K562 (cell line): ENCODE measurements around the gene NET1. TPM values are rescaled to one million over a fixed set of nuclear protein-coding genes. Genes with fewer than 3 reads are reported as not detected.

Experiments
- EZH2 ChIP-seq: IDR thresholded peaks from 2 replicates; pipeline ENCODE4 v1.6.1; 2012; ENCODE audit warnings: low read depth, mild to moderate bottlenecking, inconsistent platforms, low read length, borderline replicate concordance
- NBN ChIP-seq: fragments of 450-650 bp; IDR thresholded peaks from 2 replicates; pipeline ENCODE4 v1.6.1; 2016; ENCODE audit warnings: low read depth, mild to moderate bottlenecking
- ZNF140 ChIP-seq: fragments of 250-450 bp; sonication (Bioruptor Pico); IDR thresholded peaks from 2 replicates; pipeline ENCODE4 v1.8.0; 2021; ENCODE audit warnings: moderate library complexity, mild to moderate bottlenecking, inconsistent platforms
- polyA plus RNA-seq, 8 experiments: library from polyadenylated mRNA; depleted of rRNA in 4 of 8; stranded (reverse) in 5 of 8; unstranded in 3 of 8; fragments of >200 nt; fragmentation: Nextera tagmentation in 2 of 8; fragmentation: Illumina TruSeq in 1 of 8; extraction: Ambion mirVana in 2 of 8; extraction: Trizol in 1 of 8; gene quantifications; 2 replicates each; pipeline versions ENCODE4 v1.2.1 to v1.2.3, GENCODE V29; 2011 to 2014; ENCODE audit warnings: inconsistent platforms in 1 of 8, missing spikeins in 1 of 8
- total RNA-seq, 7 experiments: library from RNA; depleted of rRNA in 6 of 7; stranded (reverse); fragments of >200 nt in 6 of 7; fragmentation: Illumina TruSeq in 2 of 7; extraction: Trizol in 2 of 7; gene quantifications; 2 replicates each; pipeline versions ENCODE4 v1.2.1 to v1.2.3, GENCODE V29; 2011 to 2021; ENCODE audit warnings: low replicate concordance in 1 of 7
- TF ChIP-seq, protein P1 (sequence below), 2 experiments: IDR thresholded peaks; 2 replicates each; pipeline ENCODE4 v1.6.1; 2012; ENCODE audit warnings: improper control_type of control experiment in 2 of 2, low read depth in 2 of 2, low read length in 2 of 2, borderline replicate concordance in 1 of 2
- TF ChIP-seq, protein P2 (sequence below): sonication (generic); formaldehyde crosslinking; IDR thresholded peaks from 2 replicates; pipeline ENCODE4 v1.8.0; 2023; ENCODE audit warnings: mild to moderate bottlenecking, missing genetic modification reagents
- TF ChIP-seq, protein P3 (sequence below), 2 experiments: fragments of 450-650 bp in 1 of 2; IDR thresholded peaks; 2 replicates each; pipeline ENCODE4 v1.6.1; 2011 to 2017; ENCODE audit warnings: low read depth in 2 of 2, antibody characterized with exemption in 1 of 2, borderline replicate concordance in 1 of 2, low read length in 1 of 2, mild to moderate bottlenecking in 1 of 2, mixed read lengths in 1 of 2; ENCODE audit not compliant: control insufficient read depth in 1 of 2
- TF ChIP-seq, protein P4 (sequence below): IDR thresholded peaks from 3 replicates; pipeline ENCODE4 v1.6.1; 2011; ENCODE audit warnings: borderline replicate concordance, mild to moderate bottlenecking, moderate library complexity; ENCODE audit not compliant: insufficient read length; ENCODE audit errors: extremely low read depth
- TF ChIP-seq, protein P5 (sequence below), 2 experiments: IDR thresholded peaks; 2 replicates each; pipeline ENCODE4 v1.6.1; 2011; ENCODE audit warnings: borderline replicate concordance in 1 of 2, control low read depth in 1 of 2, low read depth in 1 of 2, low read length in 1 of 2, mild to moderate bottlenecking in 1 of 2, mixed read lengths in 1 of 2, moderate library complexity in 1 of 2; ENCODE audit not compliant: insufficient read depth in 1 of 2, insufficient read length in 1 of 2, poor library complexity in 1 of 2, severe bottlenecking in 1 of 2; ENCODE audit errors: extremely low read depth in 1 of 2
- TF ChIP-seq, protein P6 (sequence below): fragments of 450-650 bp; IDR thresholded peaks from 2 replicates; pipeline ENCODE4 v1.7.0; 2016; ENCODE audit warnings: borderline replicate concordance

The NET1 gene
- total and polyA plus RNA-seq, 9 of the 15 experiments (the other 6 are each of a cell fraction or from before 2014, with no cell fraction given), result 47.4 to 258 (median 106) TPM

DNA sequence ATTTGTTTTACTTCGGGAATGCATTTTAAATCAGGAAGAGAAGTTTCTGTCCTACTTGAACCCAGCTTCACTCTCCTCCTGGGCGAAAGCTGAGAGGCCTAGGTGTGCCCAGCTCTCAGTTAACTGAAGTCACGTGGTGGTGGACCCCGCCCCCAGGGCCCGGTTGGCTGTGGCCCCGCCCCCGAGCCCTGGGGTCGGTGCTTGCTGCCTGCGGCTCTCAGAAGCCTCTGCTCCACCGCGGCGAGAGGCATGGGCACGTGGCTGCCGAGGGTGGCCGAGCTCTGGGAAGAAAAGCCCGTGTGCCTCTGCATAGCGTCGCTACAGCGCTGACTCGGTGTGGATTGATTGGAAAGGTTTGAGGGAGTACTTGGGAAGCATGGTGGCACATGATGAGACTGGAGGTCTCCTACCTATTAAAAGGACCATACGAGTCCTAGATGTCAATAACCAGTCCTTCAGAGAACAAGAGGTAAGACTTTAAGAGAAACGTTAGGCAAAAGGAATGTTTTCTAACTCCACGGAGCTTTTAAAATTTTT lies 34.1 kb downstream of the NET1 start (continued):
- TF ChIP-seq, protein P1, sequence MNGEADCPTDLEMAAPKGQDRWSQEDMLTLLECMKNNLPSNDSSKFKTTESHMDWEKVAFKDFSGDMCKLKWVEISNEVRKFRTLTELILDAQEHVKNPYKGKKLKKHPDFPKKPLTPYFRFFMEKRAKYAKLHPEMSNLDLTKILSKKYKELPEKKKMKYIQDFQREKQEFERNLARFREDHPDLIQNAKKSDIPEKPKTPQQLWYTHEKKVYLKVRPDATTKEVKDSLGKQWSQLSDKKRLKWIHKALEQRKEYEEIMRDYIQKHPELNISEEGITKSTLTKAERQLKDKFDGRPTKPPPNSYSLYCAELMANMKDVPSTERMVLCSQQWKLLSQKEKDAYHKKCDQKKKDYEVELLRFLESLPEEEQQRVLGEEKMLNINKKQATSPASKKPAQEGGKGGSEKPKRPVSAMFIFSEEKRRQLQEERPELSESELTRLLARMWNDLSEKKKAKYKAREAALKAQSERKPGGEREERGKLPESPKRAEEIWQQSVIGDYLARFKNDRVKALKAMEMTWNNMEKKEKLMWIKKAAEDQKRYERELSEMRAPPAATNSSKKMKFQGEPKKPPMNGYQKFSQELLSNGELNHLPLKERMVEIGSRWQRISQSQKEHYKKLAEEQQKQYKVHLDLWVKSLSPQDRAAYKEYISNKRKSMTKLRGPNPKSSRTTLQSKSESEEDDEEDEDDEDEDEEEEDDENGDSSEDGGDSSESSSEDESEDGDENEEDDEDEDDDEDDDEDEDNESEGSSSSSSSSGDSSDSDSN (IDR thresholded peaks at IDR 0.05; ENCODE audit: borderline replicate concordance in 1 of 2, low read depth in 2 of 2, low read length in 2 of 2), result peak; percentile 94 to 99
- TF ChIP-seq, protein P2, sequence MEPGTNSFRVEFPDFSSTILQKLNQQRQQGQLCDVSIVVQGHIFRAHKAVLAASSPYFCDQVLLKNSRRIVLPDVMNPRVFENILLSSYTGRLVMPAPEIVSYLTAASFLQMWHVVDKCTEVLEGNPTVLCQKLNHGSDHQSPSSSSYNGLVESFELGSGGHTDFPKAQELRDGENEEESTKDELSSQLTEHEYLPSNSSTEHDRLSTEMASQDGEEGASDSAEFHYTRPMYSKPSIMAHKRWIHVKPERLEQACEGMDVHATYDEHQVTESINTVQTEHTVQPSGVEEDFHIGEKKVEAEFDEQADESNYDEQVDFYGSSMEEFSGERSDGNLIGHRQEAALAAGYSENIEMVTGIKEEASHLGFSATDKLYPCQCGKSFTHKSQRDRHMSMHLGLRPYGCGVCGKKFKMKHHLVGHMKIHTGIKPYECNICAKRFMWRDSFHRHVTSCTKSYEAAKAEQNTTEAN, result no peak
- TF ChIP-seq ZNF140 (CRISPR knock-in tag), result no peak
- TF ChIP-seq EZH2, result no peak
- TF ChIP-seq NBN, result peak; percentile 86
- TF ChIP-seq, protein P3, sequence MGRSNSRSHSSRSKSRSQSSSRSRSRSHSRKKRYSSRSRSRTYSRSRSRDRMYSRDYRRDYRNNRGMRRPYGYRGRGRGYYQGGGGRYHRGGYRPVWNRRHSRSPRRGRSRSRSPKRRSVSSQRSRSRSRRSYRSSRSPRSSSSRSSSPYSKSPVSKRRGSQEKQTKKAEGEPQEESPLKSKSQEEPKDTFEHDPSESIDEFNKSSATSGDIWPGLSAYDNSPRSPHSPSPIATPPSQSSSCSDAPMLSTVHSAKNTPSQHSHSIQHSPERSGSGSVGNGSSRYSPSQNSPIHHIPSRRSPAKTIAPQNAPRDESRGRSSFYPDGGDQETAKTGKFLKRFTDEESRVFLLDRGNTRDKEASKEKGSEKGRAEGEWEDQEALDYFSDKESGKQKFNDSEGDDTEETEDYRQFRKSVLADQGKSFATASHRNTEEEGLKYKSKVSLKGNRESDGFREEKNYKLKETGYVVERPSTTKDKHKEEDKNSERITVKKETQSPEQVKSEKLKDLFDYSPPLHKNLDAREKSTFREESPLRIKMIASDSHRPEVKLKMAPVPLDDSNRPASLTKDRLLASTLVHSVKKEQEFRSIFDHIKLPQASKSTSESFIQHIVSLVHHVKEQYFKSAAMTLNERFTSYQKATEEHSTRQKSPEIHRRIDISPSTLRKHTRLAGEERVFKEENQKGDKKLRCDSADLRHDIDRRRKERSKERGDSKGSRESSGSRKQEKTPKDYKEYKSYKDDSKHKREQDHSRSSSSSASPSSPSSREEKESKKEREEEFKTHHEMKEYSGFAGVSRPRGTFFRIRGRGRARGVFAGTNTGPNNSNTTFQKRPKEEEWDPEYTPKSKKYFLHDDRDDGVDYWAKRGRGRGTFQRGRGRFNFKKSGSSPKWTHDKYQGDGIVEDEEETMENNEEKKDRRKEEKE (IDR thresholded peaks at IDR 0.05; ENCODE audit: borderline replicate concordance in 1 of 2, control insufficient read depth in 1 of 2, low read depth in 2 of 2, low read length in 1 of 2), result no peak
- TF ChIP-seq, protein P4, sequence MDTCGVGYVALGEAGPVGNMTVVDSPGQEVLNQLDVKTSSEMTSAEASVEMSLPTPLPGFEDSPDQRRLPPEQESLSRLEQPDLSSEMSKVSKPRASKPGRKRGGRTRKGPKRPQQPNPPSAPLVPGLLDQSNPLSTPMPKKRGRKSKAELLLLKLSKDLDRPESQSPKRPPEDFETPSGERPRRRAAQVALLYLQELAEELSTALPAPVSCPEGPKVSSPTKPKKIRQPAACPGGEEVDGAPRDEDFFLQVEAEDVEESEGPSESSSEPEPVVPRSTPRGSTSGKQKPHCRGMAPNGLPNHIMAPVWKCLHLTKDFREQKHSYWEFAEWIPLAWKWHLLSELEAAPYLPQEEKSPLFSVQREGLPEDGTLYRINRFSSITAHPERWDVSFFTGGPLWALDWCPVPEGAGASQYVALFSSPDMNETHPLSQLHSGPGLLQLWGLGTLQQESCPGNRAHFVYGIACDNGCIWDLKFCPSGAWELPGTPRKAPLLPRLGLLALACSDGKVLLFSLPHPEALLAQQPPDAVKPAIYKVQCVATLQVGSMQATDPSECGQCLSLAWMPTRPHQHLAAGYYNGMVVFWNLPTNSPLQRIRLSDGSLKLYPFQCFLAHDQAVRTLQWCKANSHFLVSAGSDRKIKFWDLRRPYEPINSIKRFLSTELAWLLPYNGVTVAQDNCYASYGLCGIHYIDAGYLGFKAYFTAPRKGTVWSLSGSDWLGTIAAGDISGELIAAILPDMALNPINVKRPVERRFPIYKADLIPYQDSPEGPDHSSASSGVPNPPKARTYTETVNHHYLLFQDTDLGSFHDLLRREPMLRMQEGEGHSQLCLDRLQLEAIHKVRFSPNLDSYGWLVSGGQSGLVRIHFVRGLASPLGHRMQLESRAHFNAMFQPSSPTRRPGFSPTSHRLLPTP, result no peak
- TF ChIP-seq, protein P5, sequence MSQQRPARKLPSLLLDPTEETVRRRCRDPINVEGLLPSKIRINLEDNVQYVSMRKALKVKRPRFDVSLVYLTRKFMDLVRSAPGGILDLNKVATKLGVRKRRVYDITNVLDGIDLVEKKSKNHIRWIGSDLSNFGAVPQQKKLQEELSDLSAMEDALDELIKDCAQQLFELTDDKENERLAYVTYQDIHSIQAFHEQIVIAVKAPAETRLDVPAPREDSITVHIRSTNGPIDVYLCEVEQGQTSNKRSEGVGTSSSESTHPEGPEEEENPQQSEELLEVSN (IDR thresholded peaks at IDR 0.05; ENCODE audit: borderline replicate concordance in 1 of 2, extremely low read depth in 1 of 2, insufficient read depth in 1 of 2, insufficient read length in 1 of 2, low read depth in 1 of 2, low read length in 1 of 2, poor library complexity in 1 of 2, severe bottlenecking in 1 of 2), result peak; percentile 60 to 81
- TF ChIP-seq, protein P6, sequence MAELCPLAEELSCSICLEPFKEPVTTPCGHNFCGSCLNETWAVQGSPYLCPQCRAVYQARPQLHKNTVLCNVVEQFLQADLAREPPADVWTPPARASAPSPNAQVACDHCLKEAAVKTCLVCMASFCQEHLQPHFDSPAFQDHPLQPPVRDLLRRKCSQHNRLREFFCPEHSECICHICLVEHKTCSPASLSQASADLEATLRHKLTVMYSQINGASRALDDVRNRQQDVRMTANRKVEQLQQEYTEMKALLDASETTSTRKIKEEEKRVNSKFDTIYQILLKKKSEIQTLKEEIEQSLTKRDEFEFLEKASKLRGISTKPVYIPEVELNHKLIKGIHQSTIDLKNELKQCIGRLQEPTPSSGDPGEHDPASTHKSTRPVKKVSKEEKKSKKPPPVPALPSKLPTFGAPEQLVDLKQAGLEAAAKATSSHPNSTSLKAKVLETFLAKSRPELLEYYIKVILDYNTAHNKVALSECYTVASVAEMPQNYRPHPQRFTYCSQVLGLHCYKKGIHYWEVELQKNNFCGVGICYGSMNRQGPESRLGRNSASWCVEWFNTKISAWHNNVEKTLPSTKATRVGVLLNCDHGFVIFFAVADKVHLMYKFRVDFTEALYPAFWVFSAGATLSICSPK, result no peak
